Right atrium auricular region (tissue), 2 donors: ENCODE data around the gene MORN4. TPM values are rescaled to one million over a fixed set of nuclear protein-coding genes. Genes with fewer than 3 reads are reported as not detected.

Experiments
- DNase-seq: peaks from one replicate; pipeline ENCODE4 v3.0.0-alpha.2; 2019; ENCODE audit warnings: low spot score
- H3K27ac ChIP-seq, 2 donors: fragments of 200-600 bp; sonication (generic); 1 replicate in 1 of 2; 2 replicates in 1 of 2; pipeline ENCODE4 v1.5.1; 2016 to 2019
- H3K27me3 ChIP-seq, 2 donors: fragments of 200-600 bp; sonication (generic); one replicate each; pipeline versions ENCODE4 v1.5.1 to v1.6.0; 2017 to 2019
- H3K36me3 ChIP-seq: fragments of 200-600 bp; sonication (generic); one replicate; pipeline ENCODE4 v1.5.1; 2016
- H3K4me1 ChIP-seq, 2 donors: fragments of 200-600 bp; sonication (generic); one replicate each; pipeline versions ENCODE4 v1.5.1 to v1.6.0; 2017 to 2019
- H3K4me3 ChIP-seq, 2 donors: fragments of 200-600 bp; sonication (generic); 1 replicate in 1 of 2; 2 replicates in 1 of 2; pipeline ENCODE4 v1.5.1; 2017 to 2019; ENCODE audit warnings: mild to moderate bottlenecking in 1 of 2, moderate library complexity in 1 of 2
- H3K9me3 ChIP-seq, 2 donors: fragments of 200-600 bp; sonication (generic); one replicate each; pipeline ENCODE4 v1.5.1; 2019
- CTCF ChIP-seq, 2 donors: fragments of 200-600 bp; sonication (generic); IDR thresholded peaks; one replicate each; pipeline ENCODE4 v1.5.1; 2019; ENCODE audit warnings: antibody characterized with exemption in 2 of 2
- total RNA-seq, 2 donors: library from RNA; depleted of rRNA; stranded (reverse); fragments of >200 nt; gene quantifications; one replicate each; pipeline ENCODE4 v1.1.0, GENCODE V29; 2016

The MORN4 gene
- total RNA-seq, 2 donors from 2014 or later = 15.6 to 27.0 TPM

GRCh38 chr10:97673736-97674525, 40.6 kb upstream of the MORN4 start:
- Histone ChIP-seq H3K27me3 (no peaks in the 10 kb centered on the region), H3K4me1 (no peaks in the 10 kb centered on the region), H3K27ac (no peak overlapping the region), H3K36me3 (peaks cover 71% of the 10 kb centered on the region), H3K4me3 (no peak overlapping the region), H3K9me3 (no peaks in the 10 kb centered on the region)
- TF ChIP-seq CTCF (IDR thresholded peaks at IDR 0.05) = no peak
- DNase-seq = no peak

DNA sequence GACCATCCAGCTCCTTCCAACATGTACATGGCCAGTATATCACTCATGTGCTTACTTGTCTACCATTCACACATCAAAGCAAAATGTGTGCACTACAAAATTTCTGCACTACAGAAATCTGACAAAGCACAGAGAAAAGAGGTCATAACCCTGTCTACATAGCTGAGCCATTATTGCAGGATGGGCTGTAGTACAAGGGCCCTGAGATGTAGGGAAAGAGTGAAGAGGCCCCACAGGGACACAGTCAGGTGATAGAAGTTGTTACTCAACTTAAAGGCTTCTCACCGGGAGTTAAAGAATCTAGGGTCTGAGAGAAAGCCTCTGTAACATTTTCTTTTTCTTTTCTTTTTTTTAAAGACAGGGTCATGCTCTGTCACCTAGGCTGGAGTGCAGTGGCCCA, 36.3 kb upstream of the MORN4 start:
- DNase-seq = no peak
- Histone ChIP-seq H3K9me3 (no peaks in the 10 kb centered on the region), H3K4me3 (no peak overlapping the region), H3K4me1 (no peaks in the 10 kb centered on the region), H3K36me3 (peaks cover 67% of the 10 kb centered on the region), H3K27me3 (no peaks in the 10 kb centered on the region), H3K27ac (no peak overlapping the region)
- no peak for TF ChIP-seq CTCF (IDR thresholded peaks at IDR 0.05)

DNA sequence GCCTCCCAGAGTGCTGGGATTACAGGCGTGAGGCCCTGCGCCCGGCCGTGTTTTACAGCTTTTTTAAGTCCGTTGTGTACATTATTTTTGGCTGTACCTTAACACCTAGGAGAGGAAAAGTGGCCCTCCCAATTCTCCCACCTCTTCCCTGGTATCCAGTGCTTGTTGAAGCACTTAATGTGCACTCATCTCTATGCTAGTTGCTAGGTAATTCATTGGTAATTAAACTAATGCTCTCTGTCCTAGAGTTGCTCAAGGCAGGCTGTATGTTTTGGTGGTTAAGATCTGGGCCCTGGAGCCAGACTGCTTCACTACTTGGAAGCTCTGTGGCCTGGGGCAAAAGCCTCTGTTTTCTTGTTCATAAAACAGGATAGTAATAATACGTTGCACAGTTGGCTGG, 34.2 kb upstream of the MORN4 start:
- Histone ChIP-seq H3K27me3 (no peaks in the 10 kb centered on the region), H3K36me3 (peaks cover 65% of the 10 kb centered on the region), H3K4me3 (no peak overlapping the region), H3K27ac (no peak overlapping the region), H3K4me1 (no peaks in the 10 kb centered on the region), H3K9me3 (no peaks in the 10 kb centered on the region)
- no peak for TF ChIP-seq CTCF (IDR thresholded peaks at IDR 0.05)
- no peak for DNase-seq

DNA sequence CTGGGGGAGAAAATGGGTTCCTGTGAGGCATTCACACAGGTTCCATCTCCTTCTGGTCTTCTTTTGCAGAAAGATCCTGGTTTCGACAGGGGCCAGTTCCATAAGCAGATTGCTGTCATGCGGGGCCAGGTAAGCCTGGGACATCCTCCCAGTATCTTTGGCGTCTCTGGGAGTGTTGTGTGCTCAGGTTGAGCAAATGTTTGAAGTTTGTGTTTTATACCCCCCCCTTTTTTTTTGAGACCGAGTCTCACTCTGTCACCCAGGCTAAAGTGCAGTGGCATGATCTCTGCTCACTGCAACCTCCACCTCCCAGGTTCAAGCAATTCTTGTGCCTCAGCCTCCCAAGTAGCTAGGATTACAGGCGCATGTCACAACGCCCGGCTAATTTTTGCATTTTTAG, 33.7 kb upstream of the MORN4 start:
- Histone ChIP-seq H3K9me3 (no peaks in the 10 kb centered on the region), H3K36me3 (peaks cover 65% of the 10 kb centered on the region), H3K4me1 (no peaks in the 10 kb centered on the region), H3K4me3 (no peak overlapping the region), H3K27me3 (no peaks in the 10 kb centered on the region), H3K27ac (no peak overlapping the region)
- no peak for TF ChIP-seq CTCF (IDR thresholded peaks at IDR 0.05)
- no peak for DNase-seq

DNA sequence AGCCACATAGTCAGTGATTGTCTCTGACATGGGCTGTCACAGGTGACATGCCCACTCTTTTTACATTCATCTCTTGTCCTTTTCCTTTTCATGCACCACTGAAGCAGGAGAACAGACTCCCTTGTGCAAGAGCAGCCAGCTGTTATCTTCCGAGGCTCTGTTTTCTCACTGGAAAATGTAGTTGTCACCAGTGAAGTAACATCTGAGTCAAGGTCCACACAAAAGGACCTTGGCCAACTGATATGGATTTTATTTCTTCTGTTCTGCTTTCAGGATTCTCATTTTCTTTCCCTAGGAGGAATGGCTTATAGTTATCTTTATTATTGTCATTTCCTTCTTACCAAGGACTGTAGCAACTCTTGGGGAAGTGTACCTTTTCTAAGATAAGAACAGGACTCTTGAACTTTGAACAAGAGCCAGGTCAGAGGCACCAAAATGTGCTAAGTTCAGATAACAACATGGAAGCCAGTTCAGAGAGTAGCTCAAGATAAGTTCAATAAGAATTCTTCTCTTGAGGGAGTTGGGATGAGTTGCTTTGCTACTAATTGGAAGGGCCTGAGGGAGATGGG, 31.1 kb upstream of the MORN4 start:
- TF ChIP-seq CTCF (IDR thresholded peaks at IDR 0.05) = no peak
- H3K4me1 ChIP-seq = no peaks in the 10 kb centered on the region
- no peak overlapping the region for H3K4me3 ChIP-seq
- no peaks in the 10 kb centered on the region for H3K9me3 ChIP-seq
- no peak overlapping the region for H3K27ac ChIP-seq
- DNase-seq = no peak
- H3K36me3 ChIP-seq = peaks cover 50% of the 10 kb centered on the region
- no peaks in the 10 kb centered on the region for H3K27me3 ChIP-seq
